Lung (tissue), 12 donors: Measurements from ENCODE around the gene PNMA8B. TPM values are rescaled to one million over a fixed set of nuclear protein-coding genes. Genes with fewer than 3 reads are reported as not detected.

Source experiments
- ATAC-seq: fragments of 200-7000 bp; cut with Tn5 transposase; one replicate; pipeline ENCODE4 v1.9.1; 2020; ENCODE audit warnings: moderate number of reproducible peaks; ENCODE audit not compliant: insufficient read depth, low FRiP score
- DNase-seq, 3 donors: peaks; one replicate each; pipeline ENCODE4 v3.0.0-alpha.2; 2013 to 2017
- H3K27ac ChIP-seq, 2 donors: one replicate each; pipeline ENCODE4 v1.5.1; 2013; ENCODE audit warnings: mild to moderate bottlenecking in 2 of 2, moderate library complexity in 2 of 2, control low read depth in 1 of 2, inconsistent platforms in 1 of 2, low read depth in 1 of 2, low read length in 1 of 2
- H3K27me3 ChIP-seq, 3 donors: one replicate each; pipeline ENCODE4 v1.5.1; 2013; ENCODE audit warnings: low read length in 2 of 3; ENCODE audit not compliant: control insufficient read depth in 3 of 3, insufficient read depth in 3 of 3
- H3K36me3 ChIP-seq, 4 donors: one replicate each; pipeline ENCODE4 v1.5.1; 2013; ENCODE audit warnings: low read length in 4 of 4, mild to moderate bottlenecking in 1 of 4, moderate library complexity in 1 of 4; ENCODE audit not compliant: control insufficient read depth in 4 of 4, insufficient read depth in 4 of 4
- H3K4me1 ChIP-seq, 5 donors: one replicate each; pipeline ENCODE4 v1.5.1; 2013; ENCODE audit warnings: low read length in 5 of 5, mild to moderate bottlenecking in 2 of 5, moderate library complexity in 1 of 5; ENCODE audit not compliant: control insufficient read depth in 5 of 5, insufficient read depth in 5 of 5
- H3K4me3 ChIP-seq: one replicate; pipeline ENCODE4 v1.5.1; 2013; ENCODE audit warnings: mild to moderate bottlenecking, control low read depth, moderate library complexity
- H3K9ac ChIP-seq, 2 donors: one replicate each; pipeline ENCODE4 v1.5.1; 2013; ENCODE audit warnings: low read length in 2 of 2, control low read depth in 1 of 2; ENCODE audit not compliant: insufficient read depth in 1 of 2
- H3K9me3 ChIP-seq, 4 donors: one replicate each; pipeline ENCODE4 v1.5.1; 2013; ENCODE audit warnings: low read length in 3 of 4, mild to moderate bottlenecking in 1 of 4, moderate library complexity in 1 of 4; ENCODE audit not compliant: control insufficient read depth in 4 of 4, insufficient read depth in 3 of 4
- WGBS, 2 donors: extraction: QIAGEN DNeasy Blood & Tissue Kit; methylation state at CpG; one replicate each; pipeline ENCODE4 v1.1.7; 2013; 5-methylcytosine and 5-hydroxymethylcytosine counted together
- polyA plus RNA-seq, 2 donors: library from polyadenylated mRNA; stranded (reverse); fragments of 200-250 nt; gene quantifications; one replicate each; pipeline ENCODE4 v1.2.1, GENCODE V29; 2013
- total RNA-seq, 2 donors: library from RNA; depleted of rRNA in 1 of 2; stranded (reverse); fragments of >200 nt in 1 of 2; gene quantifications; one replicate each; pipeline ENCODE4 v1.2.1, GENCODE V29; 2014 to 2021
- TF ChIP-seq, protein P1 (sequence below): IDR thresholded peaks from 2 replicates; pipeline ENCODE4 v1.5.1; 2012; ENCODE audit warnings: mild to moderate bottlenecking; ENCODE audit errors: control extremely low read depth, extremely low read depth
- donor health status: control.
- donor health status: control.
- donor health status: Bipolar disorder and iron deficiency.
- donor health status: healthy.
- donor health status: DM: yes; HTN: yes; CAD: no.

Gene PNMA8B
- total and polyA plus RNA-seq, 4 donors, result 0.48 to 4.1 (median 1.2) TPM

DNA sequence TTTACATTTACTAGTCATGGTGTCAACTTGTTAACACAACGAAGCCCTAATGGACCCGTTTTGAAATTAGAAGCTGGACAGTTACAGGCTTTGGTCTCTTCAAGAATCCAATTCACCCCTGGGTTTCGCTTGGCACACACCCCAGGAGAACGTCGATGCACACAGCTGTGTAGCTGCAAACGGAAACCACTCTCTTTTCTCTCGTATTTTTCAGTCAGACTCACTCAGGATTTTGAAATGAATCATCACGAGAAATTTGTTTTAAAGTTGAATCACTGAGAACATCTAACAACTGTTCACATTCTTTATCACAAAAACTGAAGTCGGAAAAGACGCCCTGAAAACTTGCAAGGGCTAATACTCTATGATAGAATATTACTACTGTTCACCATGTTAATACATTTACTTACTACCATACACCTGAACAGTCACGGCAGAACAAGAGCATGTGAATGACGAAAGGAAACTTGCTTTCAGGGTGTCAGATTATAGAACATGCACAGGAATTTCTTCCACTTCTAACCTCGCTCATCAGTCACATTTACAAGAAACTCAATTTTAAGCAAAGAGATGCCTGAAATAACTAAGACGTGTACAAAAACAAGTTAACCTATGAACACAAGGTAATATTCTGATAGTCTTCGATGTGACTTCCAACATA, 29.0 kb downstream of the PNMA8B start:
- peaks cover 0 to 22% (median 4%) of the 10 kb centered on the region in 5 donors for H3K4me1 ChIP-seq
- no peaks in the 10 kb centered on the region for H3K36me3 ChIP-seq
- peak; percentile 51 to 78 (median 65) for DNase-seq
- no peak for ATAC-seq
- no peak overlapping the region for H3K4me3 ChIP-seq
- H3K9ac ChIP-seq, result no peak overlapping the region
- H3K27me3 ChIP-seq, result no peaks in the 10 kb centered on the region
- TF ChIP-seq, protein P1, sequence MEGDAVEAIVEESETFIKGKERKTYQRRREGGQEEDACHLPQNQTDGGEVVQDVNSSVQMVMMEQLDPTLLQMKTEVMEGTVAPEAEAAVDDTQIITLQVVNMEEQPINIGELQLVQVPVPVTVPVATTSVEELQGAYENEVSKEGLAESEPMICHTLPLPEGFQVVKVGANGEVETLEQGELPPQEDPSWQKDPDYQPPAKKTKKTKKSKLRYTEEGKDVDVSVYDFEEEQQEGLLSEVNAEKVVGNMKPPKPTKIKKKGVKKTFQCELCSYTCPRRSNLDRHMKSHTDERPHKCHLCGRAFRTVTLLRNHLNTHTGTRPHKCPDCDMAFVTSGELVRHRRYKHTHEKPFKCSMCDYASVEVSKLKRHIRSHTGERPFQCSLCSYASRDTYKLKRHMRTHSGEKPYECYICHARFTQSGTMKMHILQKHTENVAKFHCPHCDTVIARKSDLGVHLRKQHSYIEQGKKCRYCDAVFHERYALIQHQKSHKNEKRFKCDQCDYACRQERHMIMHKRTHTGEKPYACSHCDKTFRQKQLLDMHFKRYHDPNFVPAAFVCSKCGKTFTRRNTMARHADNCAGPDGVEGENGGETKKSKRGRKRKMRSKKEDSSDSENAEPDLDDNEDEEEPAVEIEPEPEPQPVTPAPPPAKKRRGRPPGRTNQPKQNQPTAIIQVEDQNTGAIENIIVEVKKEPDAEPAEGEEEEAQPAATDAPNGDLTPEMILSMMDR, result no peak
- H3K9me3 ChIP-seq, result no peaks in the 10 kb centered on the region
- H3K27ac ChIP-seq, result no peak overlapping the region
- 72 to 87% methylated on average over 15 of the region's 15 CpGs for WGBS, 2 donors

- ATAC-seq (no peak), DNase-seq (no peak)
- H3K4me1 ChIP-seq, result peaks cover 0 to 10% (median 0%) of the 10 kb centered on the region in 5 donors
- no peak overlapping the region for H3K9ac ChIP-seq
- no peaks in the 10 kb centered on the region for H3K27me3 ChIP-seq
- no peaks in the 10 kb centered on the region for H3K9me3 ChIP-seq
- TF ChIP-seq, protein P1, result no peak
- WGBS, 2 donors, result 90 to 92% methylated on average over 7 of the region's 7 CpGs
- H3K4me3 ChIP-seq, result no peak overlapping the region
- H3K36me3 ChIP-seq, result no peaks in the 10 kb centered on the region
- no peak overlapping the region for H3K27ac ChIP-seq
These were observed 32.2 kb downstream of the PNMA8B start for GRCh38 chr19:46463516-46463915.

GRCh38 chr19:46461537-46461936, 34.1 kb downstream of the PNMA8B start:
- TF ChIP-seq, protein P1, result no peak
- no peak overlapping the region for H3K27ac ChIP-seq
- H3K4me3 ChIP-seq, result no peak overlapping the region
- no peaks in the 10 kb centered on the region for H3K9me3 ChIP-seq
- no peaks in the 10 kb centered on the region for H3K27me3 ChIP-seq
- DNase-seq (no peak), ATAC-seq (no peak)
- no peaks in the 10 kb centered on the region for H3K36me3 ChIP-seq
- peaks cover 0 to 4% (median 0%) of the 10 kb centered on the region in 5 donors for H3K4me1 ChIP-seq
- WGBS, 2 donors, result 93 to 96% methylated on average over 2 of the region's 2 CpGs
- no peak overlapping the region for H3K9ac ChIP-seq

DNA sequence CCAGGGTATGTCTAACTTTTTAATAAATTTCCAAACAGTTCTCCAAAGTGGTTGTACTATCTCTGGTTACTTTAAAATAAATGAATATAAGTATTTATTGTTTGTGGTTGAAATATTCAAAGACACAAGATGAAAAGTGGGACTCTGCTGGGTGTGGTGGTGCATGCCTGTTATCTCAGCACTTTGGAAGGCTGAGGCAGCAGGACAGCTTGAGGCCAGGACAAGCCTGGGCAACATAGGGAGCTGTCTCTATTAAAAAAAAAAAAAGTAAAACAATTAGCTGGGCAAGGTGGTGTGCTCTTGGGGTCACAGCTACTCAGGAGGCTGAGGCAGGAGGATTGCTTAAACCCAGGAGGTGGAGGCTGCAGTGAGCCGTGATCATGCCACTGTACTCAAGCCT, 34.7 kb downstream of the PNMA8B start:
- Histone ChIP-seq H3K9ac (no peak overlapping the region), H3K36me3 (no peaks in the 10 kb centered on the region), H3K27ac (no peak overlapping the region), H3K27me3 (no peaks in the 10 kb centered on the region), H3K9me3 (no peaks in the 10 kb centered on the region), H3K4me3 (no peak overlapping the region), H3K4me1 (peaks cover 0 to 4% (median 0%) of the 10 kb centered on the region in 5 donors)
- DNase-seq, result no peak
- ATAC-seq, result no peak
- TF ChIP-seq, protein P1, result no peak
- WGBS, 2 donors, result 94 to 95% methylated on average over 1 of the region's 1 CpG
